Occipital lobe (tissue), 2 donors: Measurements from ENCODE around the gene CD46. TPM values are rescaled to one million over a fixed set of nuclear protein-coding genes. Genes with fewer than 3 reads are reported as not detected.

ENCODE experiments used
- DNase-seq: peaks from one replicate; lab custom pipeline; 2025; lab: John Stamatoyannopoulos, UW
- total RNA-seq: library from RNA; depleted of rRNA; stranded (reverse); fragments of >200 nt; gene quantifications from one replicate; pipeline ENCODE4 v1.2.3, GENCODE V29; 2014

The CD46 gene
- total RNA-seq, 1 donor from 2014 or later, result 146 TPM

- no peak for DNase-seq
These were observed 61.6 kb downstream of the CD46 start for GRCh38 chr1:207813512-207813881.

- no peak for DNase-seq
These were observed 62.1 kb downstream of the CD46 start for GRCh38 chr1:207813946-207814345.

- no peak for DNase-seq
These were observed 62.6 kb downstream of the CD46 start for GRCh38 chr1:207814469-207814868.

- no peak for DNase-seq
These were observed 63.6 kb downstream of the CD46 start for GRCh38 chr1:207815466-207815865.

GRCh38 chr1:207815913-207816291 lies 64.0 kb downstream of the CD46 start:
- DNase-seq, result no peak

GRCh38 chr1:207817166-207817565 lies 65.3 kb downstream of the CD46 start:
- no peak for DNase-seq

- no peak for DNase-seq
These were observed 66.2 kb downstream of the CD46 start for GRCh38 chr1:207817778-207818751.

- DNase-seq, result no peak
These were observed 67.2 kb downstream of the CD46 start for GRCh38 chr1:207818971-207819451.

- no peak for DNase-seq
These were observed 69.0 kb downstream of the CD46 start for GRCh38 chr1:207820568-207821463.

GRCh38 chr1:207821464-207822045 lies 69.7 kb downstream of the CD46 start:
- DNase-seq, result no peak

- DNase-seq, result no peak
These were observed 70.3 kb downstream of the CD46 start for GRCh38 chr1:207822124-207822601.

GRCh38 chr1:207822602-207823451 lies 71.0 kb downstream of the CD46 start:
- peak; percentile 93 for DNase-seq

- no peak for DNase-seq
These were observed 71.7 kb downstream of the CD46 start for GRCh38 chr1:207823531-207823879.

GRCh38 chr1:207823880-207824566 lies 72.2 kb downstream of the CD46 start:
- peak; percentile 88 for DNase-seq

GRCh38 chr1:207824691-207825408 lies 73.0 kb downstream of the CD46 start:
- DNase-seq, result no peak

- DNase-seq, result no peak
These were observed 73.5 kb downstream of the CD46 start for GRCh38 chr1:207825409-207825695.

GRCh38 chr1:207825719-207826556 lies 74.1 kb downstream of the CD46 start:
- no peak for DNase-seq

- no peak for DNase-seq
These were observed 75.0 kb downstream of the CD46 start for GRCh38 chr1:207826557-207827487.
